Measurements from ENCODE around the gene PXYLP1.

PXYLP1 gene

DNA sequence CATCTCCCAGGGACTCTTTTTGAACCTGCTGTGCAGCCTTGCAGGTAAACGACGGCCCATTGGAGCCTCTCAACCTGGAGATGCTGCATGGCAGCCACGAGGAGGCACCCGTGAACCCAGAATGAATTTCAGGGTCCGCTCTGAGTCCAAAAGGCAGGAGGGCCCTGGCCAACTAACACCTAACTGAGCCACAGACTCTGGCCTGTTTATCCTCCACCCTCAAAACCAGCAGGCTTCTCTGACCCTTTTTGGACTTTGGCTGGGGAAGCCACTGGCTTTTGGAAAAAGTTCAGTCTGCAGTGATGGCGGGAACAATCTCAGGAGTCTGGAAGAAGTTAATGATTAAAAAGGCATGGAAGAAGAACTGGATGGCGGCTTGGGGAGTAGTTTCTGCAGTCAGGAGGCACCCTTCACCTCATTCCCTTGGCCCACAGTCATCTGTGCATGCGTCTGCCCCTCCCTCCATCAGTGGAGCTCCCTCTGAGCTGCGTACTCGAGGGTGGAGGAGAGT, 4.1 kb downstream of the PXYLP1 start:
- H3K4ac ChIP-seq (ENCODE audit: low read length), result no peak overlapping the region
- no peak overlapping the region for H3K14ac ChIP-seq (ENCODE audit: low read length)
- H3K27me3 ChIP-seq (ENCODE audit: control insufficient read depth in 3 of 3, insufficient read depth in 3 of 3, low read depth in 1 of 3, low read length in 3 of 3), result peaks cover 0 to 7% (median 0%) of the 10 kb centered on the region in 3 experiments
- H2BK5ac ChIP-seq (ENCODE audit: low read length), result no peak overlapping the region
- H2AFZ ChIP-seq (ENCODE audit: low read length), result no peak overlapping the region
- no peak overlapping the region for H3K23ac ChIP-seq (ENCODE audit: low read depth, low read length, poor library complexity)
- H2AK5ac ChIP-seq (ENCODE audit: low read depth, low read length), result no peak overlapping the region
- WGBS, 2 donors (ENCODE audit: extremely low coverage in 2 of 2, insufficient read length in 2 of 2, insufficient replicate concordance in 1 of 2), result no CpG with 5 or more reads among the region's 10 CpGs
- H2BK15ac ChIP-seq (ENCODE audit: low read length), result no peak overlapping the region
- no peak for DNase-seq (ENCODE audit: low spot score)
- H3K9me3 ChIP-seq (replicated peaks in 1 of 2; ENCODE audit: control insufficient read depth in 2 of 2, insufficient read depth in 1 of 2, low read depth in 1 of 2, low read length in 2 of 2), result no peaks in the 10 kb centered on the region
- no peak overlapping the region for H2BK120ac ChIP-seq (ENCODE audit: low read depth, low read length)
- peaks cover 3% of the 10 kb centered on the region for H3K79me1 ChIP-seq (ENCODE audit: low read depth, low read length)
- H3K4me1 ChIP-seq (ENCODE audit: control insufficient read depth in 2 of 2, insufficient read depth in 1 of 2, low read depth in 1 of 2, low read length in 2 of 2), result peaks cover 5 to 9% of the 10 kb centered on the region in 2 donors
- no peak overlapping the region for H3K4me3 ChIP-seq (ENCODE audit: low read length in 2 of 2)
- no peak overlapping the region for H3K18ac ChIP-seq (ENCODE audit: low read length)
- H2BK12ac ChIP-seq (ENCODE audit: low read length), result no peak overlapping the region
- H4K8ac ChIP-seq (ENCODE audit: low read depth, low read length), result no peak overlapping the region
- H3K27ac ChIP-seq (replicated peaks; ENCODE audit: low read length), result no peak overlapping the region
- no peak overlapping the region for H3K9ac ChIP-seq (ENCODE audit: low read depth, low read length, poor library complexity)
- no peak overlapping the region for H3K4me2 ChIP-seq (ENCODE audit: insufficient read depth, low read length, poor library complexity, severe bottlenecking)
- H3K36me3 ChIP-seq (replicated peaks in 1 of 2; ENCODE audit: control insufficient read depth in 2 of 2, insufficient read depth in 2 of 2, low read length in 2 of 2), result peaks cover 2 to 44% of the 10 kb centered on the region in 2 donors
- no peak overlapping the region for H4K91ac ChIP-seq (ENCODE audit: low read depth, low read length, poor library complexity)

DNA sequence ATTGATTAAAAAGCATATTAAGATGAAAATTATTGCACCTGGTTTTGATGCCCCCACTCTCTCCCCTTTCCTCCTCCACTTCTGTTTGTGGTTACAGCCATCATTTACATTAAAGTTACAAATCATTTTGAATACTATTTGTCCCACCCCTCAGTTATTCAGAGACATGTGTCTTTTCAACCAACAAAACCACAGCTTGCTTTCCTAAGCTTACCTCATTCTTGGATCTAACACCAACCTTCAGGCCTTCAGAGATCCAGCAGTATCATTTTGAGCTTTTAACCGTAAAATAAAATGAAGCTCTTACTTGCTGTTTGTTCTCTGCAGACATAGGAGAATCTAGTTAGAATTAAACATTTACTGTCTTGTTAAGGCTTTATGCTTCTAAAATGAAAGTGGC, 4.7 kb downstream of the PXYLP1 start:
- no peak overlapping the region for H2BK12ac ChIP-seq (ENCODE audit: low read length)
- H2AK5ac ChIP-seq (ENCODE audit: low read depth, low read length), result no peak overlapping the region
- no peak overlapping the region for H2AFZ ChIP-seq (ENCODE audit: low read length)
- no peak overlapping the region for H2BK15ac ChIP-seq (ENCODE audit: low read length)
- WGBS, 2 donors (ENCODE audit: extremely low coverage in 2 of 2, insufficient read length in 2 of 2, insufficient replicate concordance in 1 of 2), result no CpG with 5 or more reads among the region's 1 CpG
- peaks cover under 1 to 7% of the 10 kb centered on the region in 2 donors for H3K4me1 ChIP-seq (ENCODE audit: control insufficient read depth in 2 of 2, insufficient read depth in 1 of 2, low read depth in 1 of 2, low read length in 2 of 2)
- no peak overlapping the region for H3K14ac ChIP-seq (ENCODE audit: low read length)
- H3K27ac ChIP-seq (replicated peaks; ENCODE audit: low read length), result no peak overlapping the region
- no peaks in the 10 kb centered on the region for H3K9me3 ChIP-seq (replicated peaks in 1 of 2; ENCODE audit: control insufficient read depth in 2 of 2, insufficient read depth in 1 of 2, low read depth in 1 of 2, low read length in 2 of 2)
- H3K4me3 ChIP-seq (ENCODE audit: low read length in 2 of 2), result no peak overlapping the region
- peaks cover 2 to 44% of the 10 kb centered on the region in 2 donors for H3K36me3 ChIP-seq (replicated peaks in 1 of 2; ENCODE audit: control insufficient read depth in 2 of 2, insufficient read depth in 2 of 2, low read length in 2 of 2)
- no peak overlapping the region for H3K9ac ChIP-seq (ENCODE audit: low read depth, low read length, poor library complexity)
- H3K23ac ChIP-seq (ENCODE audit: low read depth, low read length, poor library complexity), result no peak overlapping the region
- H3K18ac ChIP-seq (ENCODE audit: low read length), result no peak overlapping the region
- H3K27me3 ChIP-seq (ENCODE audit: control insufficient read depth in 3 of 3, insufficient read depth in 3 of 3, low read depth in 1 of 3, low read length in 3 of 3), result peaks cover 0 to 7% (median 0%) of the 10 kb centered on the region in 3 experiments
- H3K79me1 ChIP-seq (ENCODE audit: low read depth, low read length), result peaks cover 3% of the 10 kb centered on the region
- H2BK120ac ChIP-seq (ENCODE audit: low read depth, low read length), result no peak overlapping the region
- no peak overlapping the region for H3K4ac ChIP-seq (ENCODE audit: low read length)
- no peak overlapping the region for H4K91ac ChIP-seq (ENCODE audit: low read depth, low read length, poor library complexity)
- H4K8ac ChIP-seq (ENCODE audit: low read depth, low read length), result no peak overlapping the region
- no peak overlapping the region for H2BK5ac ChIP-seq (ENCODE audit: low read length)
- no peak for DNase-seq (ENCODE audit: low spot score)
- no peak overlapping the region for H3K4me2 ChIP-seq (ENCODE audit: insufficient read depth, low read length, poor library complexity, severe bottlenecking)

DNA sequence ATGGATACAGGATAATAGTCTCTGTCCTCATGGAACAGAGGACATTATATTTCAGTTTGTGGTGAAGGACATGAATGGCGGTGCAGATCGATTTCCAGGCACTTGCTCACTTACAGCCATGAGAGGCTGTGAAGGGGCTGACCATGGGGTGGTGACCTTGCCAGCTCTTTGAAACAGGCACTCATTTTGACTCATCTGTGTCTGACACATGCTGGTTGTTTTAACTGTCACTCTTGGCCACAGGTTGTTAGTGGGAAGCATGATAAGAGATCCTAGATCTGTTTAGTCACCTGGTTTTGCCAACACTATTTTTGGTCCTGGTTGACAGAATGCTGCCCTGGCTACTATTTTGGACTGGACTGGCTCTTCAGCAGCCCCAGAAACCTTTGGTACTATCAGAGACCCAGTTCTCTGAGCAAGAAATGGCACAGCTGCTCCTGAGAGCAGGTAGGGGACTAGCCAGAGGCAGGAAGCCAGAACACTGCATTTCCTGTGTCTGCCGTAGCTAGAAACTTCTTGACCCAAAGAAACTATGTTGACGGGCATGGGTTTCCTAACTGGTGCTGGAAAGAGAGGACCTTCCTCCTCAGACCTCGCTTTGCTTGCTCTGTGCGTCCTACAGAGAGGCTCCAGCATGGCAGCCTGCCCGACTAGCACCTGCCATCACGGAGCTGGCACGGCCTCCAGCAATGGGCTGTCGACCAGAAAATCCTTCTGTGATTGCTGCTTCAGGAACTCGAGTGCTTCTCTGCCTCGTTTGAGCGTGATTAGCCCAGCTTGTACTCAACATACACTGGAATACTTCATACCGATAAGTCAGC, 6.3 kb downstream of the PXYLP1 start:
- no peak overlapping the region for H2BK120ac ChIP-seq (ENCODE audit: low read depth, low read length)
- H3K14ac ChIP-seq (ENCODE audit: low read length), result no peak overlapping the region
- DNase-seq (ENCODE audit: low spot score), result no peak
- H3K27ac ChIP-seq (replicated peaks; ENCODE audit: low read length), result no peak overlapping the region
- no peak overlapping the region for H2AFZ ChIP-seq (ENCODE audit: low read length)
- WGBS, 2 donors (ENCODE audit: extremely low coverage in 2 of 2, insufficient read length in 2 of 2, insufficient replicate concordance in 1 of 2), result no CpG with 5 or more reads among the region's 14 CpGs
- H3K4me1 ChIP-seq (ENCODE audit: control insufficient read depth in 2 of 2, insufficient read depth in 1 of 2, low read depth in 1 of 2, low read length in 2 of 2), result peaks cover 0 to 2% of the 10 kb centered on the region in 2 donors
- no peak overlapping the region for H3K18ac ChIP-seq (ENCODE audit: low read length)
- no peak overlapping the region for H4K8ac ChIP-seq (ENCODE audit: low read depth, low read length)
- peaks cover 0 to under 1% (median 0%) of the 10 kb centered on the region in 3 experiments for H3K27me3 ChIP-seq (ENCODE audit: control insufficient read depth in 3 of 3, insufficient read depth in 3 of 3, low read depth in 1 of 3, low read length in 3 of 3)
- H3K9me3 ChIP-seq (replicated peaks in 1 of 2; ENCODE audit: control insufficient read depth in 2 of 2, insufficient read depth in 1 of 2, low read depth in 1 of 2, low read length in 2 of 2), result peaks cover 0 to 5% of the 10 kb centered on the region in 2 donors
- H3K4me2 ChIP-seq (ENCODE audit: insufficient read depth, low read length, poor library complexity, severe bottlenecking), result no peak overlapping the region
- H2BK5ac ChIP-seq (ENCODE audit: low read length), result no peak overlapping the region
- H3K9ac ChIP-seq (ENCODE audit: low read depth, low read length, poor library complexity), result no peak overlapping the region
- no peak overlapping the region for H2BK12ac ChIP-seq (ENCODE audit: low read length)
- H4K91ac ChIP-seq (ENCODE audit: low read depth, low read length, poor library complexity), result no peak overlapping the region
- H3K23ac ChIP-seq (ENCODE audit: low read depth, low read length, poor library complexity), result no peak overlapping the region
- no peak overlapping the region for H3K4ac ChIP-seq (ENCODE audit: low read length)
- H2AK5ac ChIP-seq (ENCODE audit: low read depth, low read length), result no peak overlapping the region
- H3K4me3 ChIP-seq (ENCODE audit: low read length in 2 of 2), result no peak overlapping the region
- no peak overlapping the region for H2BK15ac ChIP-seq (ENCODE audit: low read length)
- peaks cover 2 to 59% of the 10 kb centered on the region in 2 donors for H3K36me3 ChIP-seq (replicated peaks in 1 of 2; ENCODE audit: control insufficient read depth in 2 of 2, insufficient read depth in 2 of 2, low read length in 2 of 2)
- peaks cover 3% of the 10 kb centered on the region for H3K79me1 ChIP-seq (ENCODE audit: low read depth, low read length)

DNA sequence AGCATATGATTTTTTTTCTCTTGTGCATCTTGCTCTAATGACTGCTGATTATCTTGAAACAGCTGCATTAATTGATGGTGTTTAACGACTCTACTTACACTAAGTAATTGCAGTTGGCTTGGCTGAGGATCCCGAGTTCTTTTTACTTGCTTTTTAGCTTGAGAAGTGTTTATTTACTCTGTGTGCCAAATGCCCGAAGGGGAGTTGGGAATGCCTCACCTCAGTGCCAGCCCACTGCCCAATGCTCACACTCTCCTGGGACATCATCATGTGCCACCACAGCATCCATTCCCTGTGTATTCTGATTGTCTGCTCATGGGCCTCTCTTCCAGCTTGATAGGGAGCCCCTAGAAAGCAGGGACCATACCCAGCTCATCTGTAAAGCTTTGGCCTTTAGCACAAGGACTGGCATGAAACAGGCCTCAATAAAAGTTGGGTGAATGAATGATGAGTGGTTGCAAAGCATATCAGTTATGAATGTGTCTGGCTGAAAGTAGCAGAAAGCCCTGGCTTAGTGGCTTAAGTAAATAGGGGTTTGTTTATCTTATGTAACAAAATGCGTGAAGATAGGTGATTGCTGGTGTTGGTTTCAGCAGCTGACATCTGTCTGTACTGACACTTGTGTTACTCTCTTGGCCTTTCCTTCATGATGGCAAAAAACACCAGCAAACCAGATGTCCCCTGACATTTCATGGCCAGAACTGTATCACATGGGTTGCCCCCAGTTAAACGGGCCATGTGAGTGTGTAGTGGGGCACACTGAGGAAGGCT, 8.1 kb downstream of the PXYLP1 start:
- Histone ChIP-seq H3K27me3 (ENCODE audit: control insufficient read depth in 3 of 3, insufficient read depth in 3 of 3, low read depth in 1 of 3, low read length in 3 of 3) (no peaks in the 10 kb centered on the region), H3K9me3 (replicated peaks in 1 of 2; ENCODE audit: control insufficient read depth in 2 of 2, insufficient read depth in 1 of 2, low read depth in 1 of 2, low read length in 2 of 2) (peaks cover 0 to 5% of the 10 kb centered on the region in 2 donors), H2AFZ (ENCODE audit: low read length) (no peak overlapping the region), H2BK5ac (ENCODE audit: low read length) (no peak overlapping the region), H3K36me3 (replicated peaks in 1 of 2; ENCODE audit: control insufficient read depth in 2 of 2, insufficient read depth in 2 of 2, low read length in 2 of 2) (peaks cover 2 to 59% of the 10 kb centered on the region in 2 donors), H3K27ac (replicated peaks; ENCODE audit: low read length) (no peak overlapping the region), H3K4ac (ENCODE audit: low read length) (no peak overlapping the region), H4K91ac (ENCODE audit: low read depth, low read length, poor library complexity) (no peak overlapping the region), H3K79me1 (ENCODE audit: low read depth, low read length) (no peaks in the 10 kb centered on the region), H3K4me3 (ENCODE audit: low read length in 2 of 2) (no peak overlapping the region), H3K4me2 (ENCODE audit: insufficient read depth, low read length, poor library complexity, severe bottlenecking) (no peak overlapping the region), H3K18ac (ENCODE audit: low read length) (no peak overlapping the region), H2BK12ac (ENCODE audit: low read length) (no peak overlapping the region), H2BK120ac (ENCODE audit: low read depth, low read length) (no peak overlapping the region), H4K8ac (ENCODE audit: low read depth, low read length) (no peak overlapping the region), H3K23ac (ENCODE audit: low read depth, low read length, poor library complexity) (no peak overlapping the region), H3K4me1 (ENCODE audit: control insufficient read depth in 2 of 2, insufficient read depth in 1 of 2, low read depth in 1 of 2, low read length in 2 of 2) (peaks cover 0 to 8% of the 10 kb centered on the region in 2 donors), H2AK5ac (ENCODE audit: low read depth, low read length) (no peak overlapping the region), H2BK15ac (ENCODE audit: low read length) (no peak overlapping the region), H3K9ac (ENCODE audit: low read depth, low read length, poor library complexity) (no peak overlapping the region), H3K14ac (ENCODE audit: low read length) (no peak overlapping the region)
- no CpG with 5 or more reads among the region's 5 CpGs for WGBS, 2 donors (ENCODE audit: extremely low coverage in 2 of 2, insufficient read length in 2 of 2, insufficient replicate concordance in 1 of 2)
- no peak for DNase-seq (ENCODE audit: low spot score)
